Right cardiac atrium (tissue), 5 donors: ENCODE results near the gene CHKA. TPM values are rescaled to one million over a fixed set of nuclear protein-coding genes. Genes with fewer than 3 reads are reported as not detected.

Experiments
- ATAC-seq, 2 donors: fragments of 200-7000 bp; cut with Tn5 transposase; one replicate each; pipeline versions ENCODE4 v1.8.0 to v1.9.1; 2020; ENCODE audit warnings: moderate library complexity in 2 of 2, mild to moderate bottlenecking in 1 of 2
- DNase-seq, 3 donors: peaks; one replicate each; pipeline ENCODE4 v3.0.0-alpha.2; 2020
- H3K27ac ChIP-seq: one replicate; pipeline ENCODE4 v1.5.1; 2013; ENCODE audit warnings: mild to moderate bottlenecking, low read length, control low read depth, moderate library complexity
- H3K27me3 ChIP-seq: one replicate; pipeline ENCODE4 v1.6.1; 2013; ENCODE audit not compliant: control insufficient read depth, insufficient read depth
- H3K4me1 ChIP-seq: one replicate; pipeline ENCODE4 v1.6.1; 2013; ENCODE audit warnings: low read length; ENCODE audit not compliant: control insufficient read depth, insufficient read depth
- H3K4me3 ChIP-seq: one replicate; pipeline ENCODE4 v1.5.1; 2013; ENCODE audit warnings: low read length, control low read depth
- H3K9me3 ChIP-seq: one replicate; pipeline ENCODE4 v1.6.1; 2013; ENCODE audit warnings: low read length; ENCODE audit not compliant: control insufficient read depth
- WGBS: extraction: QIAGEN DNeasy Blood & Tissue Kit; methylation state at CpG from one replicate; pipeline ENCODE4 v1.1.7; 2013; 5-methylcytosine and 5-hydroxymethylcytosine counted together
- intact Hi-C, 4 donors: fragments of 100-400 bp; cut with DNase I; formaldehyde crosslinking; loops; one replicate each; pipeline versions ENCODE4 v1.11.0 to v1.14.0; 2022 to 2023
- polyA plus RNA-seq: library from polyadenylated mRNA; stranded (reverse); fragments of 200-250 nt; gene quantifications from one replicate; pipeline ENCODE4 v1.2.3, GENCODE V29; 2013
- total RNA-seq, 4 donors: library from RNA; stranded (reverse); fragmentation: NEBNext Ultra II Directional; extraction: Animal tissue kit (Norgen Biotek cat#: 25700); gene quantifications; one replicate each; pipeline ENCODE4 v1.2.1, GENCODE V29; 2021
- donor health status: healthy with polysubstance abuse.
- donor health status: DM: no; HTN: yes; CAD: no.
- donor health status: DM: no; HTN: no; CAD: no.
- donor health status: DM: no; HTN: yes; CAD: no; lungs with severe emphysema.
- donor health status: DM: yes; HTN: yes; CAD: no.

CHKA gene
- total and polyA plus RNA-seq, 5 donors = 8.7 to 11.1 (median 10.2) TPM

- peaks cover 13% of the 10 kb centered on the region for H3K4me1 ChIP-seq
- no peak for DNase-seq
- no peak for ATAC-seq
- 89% methylated on average over 16 of the region's 16 CpGs for WGBS
- no peaks in the 10 kb centered on the region for H3K9me3 ChIP-seq
- H3K27ac ChIP-seq = no peak overlapping the region
- no peaks in the 10 kb centered on the region for H3K27me3 ChIP-seq
- intact Hi-C loops = no loop called here
- no peak overlapping the region for H3K4me3 ChIP-seq
Observed at GRCh38 chr11:68142441-68143309, 21.5 kb upstream of the CHKA start.

DNA sequence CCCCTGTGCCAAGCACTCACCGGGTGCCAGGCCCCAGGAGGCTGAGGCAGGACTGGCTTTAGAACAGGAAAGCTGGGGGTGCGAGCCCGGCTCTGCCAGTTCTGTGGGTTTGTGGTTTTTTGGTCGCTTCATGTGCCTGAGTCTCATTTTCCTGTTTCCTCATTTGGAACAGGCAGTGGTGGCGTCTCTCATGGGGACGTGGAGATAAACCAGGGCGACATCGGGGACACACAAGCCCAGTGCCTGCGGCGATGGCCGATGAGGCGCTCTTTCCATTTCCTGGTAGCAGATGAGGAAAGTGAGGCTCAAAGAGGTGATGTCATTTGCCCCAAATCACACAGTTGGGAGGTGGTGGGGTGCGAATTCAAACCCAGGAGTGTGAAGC, 20.8 kb upstream of the CHKA start:
- no peaks in the 10 kb centered on the region for H3K27me3 ChIP-seq
- intact Hi-C loops = no loop called here
- no peak for DNase-seq
- H3K27ac ChIP-seq = no peak overlapping the region
- ATAC-seq = no peak
- WGBS = 71% methylated on average over 13 of the region's 13 CpGs
- peaks cover 10% of the 10 kb centered on the region for H3K4me1 ChIP-seq
- H3K9me3 ChIP-seq = no peaks in the 10 kb centered on the region
- H3K4me3 ChIP-seq = no peak overlapping the region

DNA sequence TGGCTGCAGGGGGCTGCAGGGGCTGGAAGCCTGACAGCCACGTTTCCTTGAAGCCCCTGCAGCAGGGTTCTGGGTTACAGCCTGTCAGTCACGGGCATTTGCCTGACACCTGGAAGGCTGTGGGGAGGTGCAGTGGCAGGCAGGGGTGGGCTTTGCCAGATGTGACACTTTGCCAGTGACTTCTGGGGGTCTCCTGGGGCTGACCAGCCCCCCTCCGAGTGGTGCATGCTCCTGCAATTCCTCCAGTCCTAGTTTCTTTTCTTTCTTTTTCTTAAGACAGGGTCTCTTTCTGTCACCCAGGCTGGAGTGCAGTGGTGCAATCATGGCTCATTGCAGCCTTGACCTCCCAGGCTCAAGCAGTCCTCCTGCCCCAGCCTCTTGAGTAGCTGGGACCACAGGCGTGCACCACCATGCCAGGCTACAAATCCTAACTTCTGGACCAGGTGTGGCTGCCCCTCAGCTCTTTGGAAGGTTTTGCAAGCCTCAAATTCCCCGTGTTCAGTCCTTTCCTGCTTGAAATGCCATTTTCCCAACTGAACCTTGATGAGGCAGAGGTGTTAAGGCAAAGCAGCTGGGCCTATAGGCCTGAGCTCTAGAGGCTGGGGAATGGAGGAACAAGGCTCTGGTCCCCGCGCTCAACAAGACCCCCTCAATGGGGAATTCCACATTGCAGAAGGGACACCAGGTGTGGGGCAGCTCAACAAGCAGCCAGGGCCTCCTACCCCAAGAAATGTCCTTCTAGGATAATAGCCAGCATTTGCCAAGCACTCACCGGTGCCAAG, 20.2 kb upstream of the CHKA start:
- intact Hi-C loops = no loop called here
- H3K27ac ChIP-seq = no peak overlapping the region
- no peaks in the 10 kb centered on the region for H3K27me3 ChIP-seq
- no peaks in the 10 kb centered on the region for H3K9me3 ChIP-seq
- ATAC-seq = no peak
- peaks cover 6% of the 10 kb centered on the region for H3K4me1 ChIP-seq
- H3K4me3 ChIP-seq = no peak overlapping the region
- WGBS = 72% methylated on average over 8 of the region's 8 CpGs
- DNase-seq = no peak

GRCh38 chr11:68140496-68141245, 19.5 kb upstream of the CHKA start:
- ATAC-seq = no peak
- H3K9me3 ChIP-seq = no peaks in the 10 kb centered on the region
- H3K27me3 ChIP-seq = no peaks in the 10 kb centered on the region
- intact Hi-C loops = no loop called here
- WGBS = 73% methylated on average over 9 of the region's 9 CpGs
- no peak overlapping the region for H3K27ac ChIP-seq
- H3K4me1 ChIP-seq = peaks cover 5% of the 10 kb centered on the region
- H3K4me3 ChIP-seq = no peak overlapping the region
- no peak for DNase-seq

DNA sequence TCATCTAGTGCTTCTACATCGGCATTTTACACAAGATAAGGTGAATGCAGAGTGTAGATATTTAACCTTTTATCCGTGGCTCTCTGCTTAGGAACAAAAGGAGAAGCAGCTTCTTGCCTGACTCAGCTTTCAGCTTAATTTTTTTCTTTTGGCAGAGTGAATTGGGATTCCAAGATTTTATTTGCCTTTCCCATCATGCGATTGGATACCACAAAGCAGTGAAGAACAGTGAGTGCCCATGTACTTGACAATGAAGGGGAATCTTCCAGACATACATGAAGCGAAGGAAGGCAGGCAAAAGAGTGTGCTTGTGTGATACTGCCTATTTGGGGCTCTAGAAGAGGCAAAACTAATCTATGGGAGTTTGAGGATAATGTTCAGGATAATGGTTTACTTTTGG, 17.0 kb upstream of the CHKA start:
- Histone ChIP-seq H3K4me1 (peaks cover 3% of the 10 kb centered on the region), H3K9me3 (no peaks in the 10 kb centered on the region), H3K4me3 (no peak overlapping the region), H3K27me3 (no peaks in the 10 kb centered on the region), H3K27ac (no peak overlapping the region)
- 38% methylated on average over 4 of the region's 4 CpGs for WGBS
- no peak for DNase-seq
- intact Hi-C loops = no loop called here
- no peak for ATAC-seq

- intact Hi-C loops = no loop called here
- H3K9me3 ChIP-seq = no peaks in the 10 kb centered on the region
- no peak overlapping the region for H3K4me3 ChIP-seq
- no peaks in the 10 kb centered on the region for H3K27me3 ChIP-seq
- no peak for DNase-seq
- 46% methylated on average over 5 of the region's 5 CpGs for WGBS
- H3K4me1 ChIP-seq = peaks cover 3% of the 10 kb centered on the region
- ATAC-seq = no peak
- no peak overlapping the region for H3K27ac ChIP-seq
Observed at GRCh38 chr11:68137833-68138232, 16.6 kb upstream of the CHKA start.

DNA sequence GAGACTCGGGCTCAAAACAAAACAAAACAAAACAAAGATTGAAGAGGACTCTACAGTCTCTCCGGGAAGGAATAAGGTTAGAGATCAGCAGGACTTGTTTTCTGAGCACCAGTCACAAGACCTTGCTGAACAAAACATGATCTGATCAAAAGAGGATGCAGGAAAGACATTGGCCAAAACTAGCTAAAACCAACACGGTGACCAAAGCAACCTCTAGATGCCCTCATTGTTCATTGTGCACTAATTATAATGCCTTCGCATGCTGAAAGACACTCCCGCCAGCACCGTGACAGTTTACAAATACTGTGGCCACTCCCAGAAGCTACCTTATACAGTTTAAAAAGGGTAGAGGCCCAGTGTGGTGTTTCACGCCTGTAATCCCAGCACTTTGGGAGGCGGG, 15.7 kb upstream of the CHKA start:
- peaks cover 3% of the 10 kb centered on the region for H3K4me1 ChIP-seq
- ATAC-seq = no peak
- H3K9me3 ChIP-seq = no peaks in the 10 kb centered on the region
- no peak overlapping the region for H3K27ac ChIP-seq
- H3K4me3 ChIP-seq = no peak overlapping the region
- no peaks in the 10 kb centered on the region for H3K27me3 ChIP-seq
- WGBS = 87% methylated on average over 8 of the region's 8 CpGs
- intact Hi-C loops = no loop called here
- DNase-seq = no peak

DNA sequence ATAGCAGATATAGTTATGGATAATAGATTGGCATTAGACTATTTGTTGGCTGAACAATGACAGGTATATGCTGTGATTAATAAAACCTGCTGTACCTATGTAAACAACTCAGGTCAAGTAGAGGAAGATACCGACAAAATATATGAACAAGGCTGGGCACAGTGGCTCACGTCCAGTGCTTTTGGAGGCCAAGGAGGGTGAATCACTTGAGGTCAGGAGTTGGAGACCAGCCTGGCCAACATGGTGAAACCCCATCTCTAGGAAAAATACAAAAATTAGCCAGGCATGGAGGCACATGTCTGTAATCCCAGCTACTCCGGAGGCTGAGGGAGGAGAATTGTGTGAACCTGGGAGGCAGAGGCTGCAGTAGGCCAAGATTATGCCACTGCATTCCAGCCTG, 14.0 kb upstream of the CHKA start:
- intact Hi-C loops = no loop called here
- no peaks in the 10 kb centered on the region for H3K27me3 ChIP-seq
- ATAC-seq (no peak), DNase-seq (no peak)
- over 99% methylated on average over 3 of the region's 3 CpGs for WGBS
- no peak overlapping the region for H3K4me3 ChIP-seq
- no peaks in the 10 kb centered on the region for H3K4me1 ChIP-seq
- H3K27ac ChIP-seq = no peak overlapping the region
- no peaks in the 10 kb centered on the region for H3K9me3 ChIP-seq

DNA sequence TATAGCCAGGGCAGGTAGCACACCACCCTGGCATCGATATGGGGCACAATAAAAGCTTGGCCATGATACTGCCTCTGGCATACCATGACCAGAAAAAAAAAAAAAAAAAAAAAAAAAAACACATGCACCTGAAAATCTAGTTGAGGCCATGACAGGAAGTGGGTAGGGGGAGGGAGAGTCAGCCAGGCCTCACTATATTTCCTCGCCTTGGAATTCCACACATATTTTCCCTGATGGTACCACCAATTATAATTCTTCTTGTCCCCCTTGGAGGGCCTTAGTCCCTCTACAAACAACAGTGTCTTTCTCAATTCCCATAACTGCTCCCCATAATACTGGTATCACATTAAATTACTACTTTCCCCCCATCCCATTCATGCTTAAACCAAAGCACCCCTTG, 12.6 kb upstream of the CHKA start:
- DNase-seq (no peak), ATAC-seq (no peak)
- H3K27ac ChIP-seq = no peak overlapping the region
- WGBS = 80% methylated on average over 2 of the region's 2 CpGs
- peaks cover 3% of the 10 kb centered on the region for H3K4me1 ChIP-seq
- H3K4me3 ChIP-seq = no peak overlapping the region
- H3K27me3 ChIP-seq = no peaks in the 10 kb centered on the region
- intact Hi-C loops = no loop called here
- H3K9me3 ChIP-seq = no peaks in the 10 kb centered on the region

DNA sequence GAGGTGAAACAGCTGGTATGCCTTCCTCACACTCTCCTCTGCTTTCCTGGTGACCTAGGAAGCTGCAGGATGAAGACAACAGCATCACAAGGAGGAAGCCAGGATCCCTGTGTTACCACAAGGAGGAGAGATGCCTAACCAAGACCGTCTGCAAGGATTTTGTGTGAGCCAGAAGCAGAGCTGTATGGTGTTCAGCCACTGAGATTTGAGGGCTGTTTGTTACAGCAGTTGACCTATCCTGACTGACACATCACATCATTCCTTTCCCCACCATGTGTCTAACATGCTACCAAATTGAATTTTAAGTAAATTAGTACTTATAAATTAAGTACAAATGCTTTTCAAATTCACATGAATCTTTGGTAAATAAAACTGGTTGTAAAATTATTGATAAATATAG, 8.9 kb upstream of the CHKA start:
- no peak for ATAC-seq
- Histone ChIP-seq H3K27me3 (no peaks in the 10 kb centered on the region), H3K9me3 (no peaks in the 10 kb centered on the region), H3K4me3 (no peak overlapping the region), H3K4me1 (peaks cover 4% of the 10 kb centered on the region), H3K27ac (no peak overlapping the region)
- WGBS = 82% methylated on average over 1 of the region's 1 CpG
- DNase-seq = no peak
- intact Hi-C loops = no loop called here
